Measurements from ENCODE around the gene GPRIN2. TPM values are rescaled to one million over a fixed set of nuclear protein-coding genes. Genes with fewer than 3 reads are reported as not detected.
"Not testable (repeated sequence)": the region's sequence is repeated elsewhere in the genome, so short reads cannot be mapped to it uniquely, and the experiment has no call there.

GPRIN2 gene
- total RNA-seq, 1 experiment from 2014 or later = 3.1 TPM

DNA sequence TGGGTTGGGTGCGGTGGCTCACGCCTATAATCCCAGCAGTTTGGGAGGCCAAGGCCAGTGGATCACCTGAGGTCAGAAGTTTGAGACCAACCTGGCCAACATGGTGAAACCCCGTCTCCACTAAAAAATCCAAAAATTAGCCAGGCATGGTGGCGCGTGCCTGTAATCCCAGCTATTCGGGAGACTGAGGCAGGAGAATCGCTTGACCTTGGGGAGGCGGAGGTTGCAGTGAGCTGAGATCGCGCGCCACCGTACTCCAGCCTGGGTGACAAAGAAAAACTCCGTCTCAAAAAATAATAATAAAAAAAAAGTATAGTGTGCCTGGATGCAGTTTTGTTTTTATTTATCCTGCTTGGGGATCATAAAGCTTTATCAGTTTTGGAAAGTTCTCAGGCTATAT is 36.8 kb upstream of the GPRIN2 start:
- H3K4me1 ChIP-seq (ENCODE audit: insufficient read depth, low read length); DNase-seq; H3F3A ChIP-seq (ENCODE audit: low read length, unreplicated experiment); BruUV-seq (replicated peaks); H3K9me3 ChIP-seq (ENCODE audit: low read length); H3K27me3 ChIP-seq (ENCODE audit: low read length); POLR2A ChIA-PET (ENCODE audit: unreplicated experiment); H2AFZ ChIP-seq (ENCODE audit: low read length); H3K4me2 ChIP-seq (ENCODE audit: low read length); H4K20me1 ChIP-seq (ENCODE audit: low read length); H3K79me2 ChIP-seq (ENCODE audit: low read length); intact Hi-C loops (cut with micrococcal nuclease); CTCF ChIA-PET; H3K4me3 ChIP-seq (ENCODE audit: low read length); H3K9ac ChIP-seq (ENCODE audit: low read length); ATAC-seq; H3K36me3 ChIP-seq (ENCODE audit: low read depth, low read length); H3K9me2 ChIP-seq (replicated peaks; ENCODE audit: low read length); H3K27ac ChIP-seq (ENCODE audit: low read length): not testable (repeated sequence)

GRCh38 chr10:46591053-46591452 is 34.6 kb upstream of the GPRIN2 start:
- H3K79me2 ChIP-seq (ENCODE audit: low read length); H3F3A ChIP-seq (ENCODE audit: low read length, unreplicated experiment); H3K9ac ChIP-seq (ENCODE audit: low read length); H3K27me3 ChIP-seq (ENCODE audit: low read length); intact Hi-C loops (cut with micrococcal nuclease); H3K4me1 ChIP-seq (ENCODE audit: insufficient read depth, low read length); CTCF ChIA-PET; H3K9me2 ChIP-seq (replicated peaks; ENCODE audit: low read length); H3K9me3 ChIP-seq (ENCODE audit: low read length); H3K36me3 ChIP-seq (ENCODE audit: low read depth, low read length); H4K20me1 ChIP-seq (ENCODE audit: low read length); H3K4me3 ChIP-seq (ENCODE audit: low read length); H3K4me2 ChIP-seq (ENCODE audit: low read length); DNase-seq; H2AFZ ChIP-seq (ENCODE audit: low read length); ATAC-seq; POLR2A ChIA-PET (ENCODE audit: unreplicated experiment); H3K27ac ChIP-seq (ENCODE audit: low read length); BruUV-seq (replicated peaks): not testable (repeated sequence)

- ATAC-seq; H3K79me2 ChIP-seq (ENCODE audit: low read length); DNase-seq; POLR2A ChIA-PET (ENCODE audit: unreplicated experiment); H3K27me3 ChIP-seq (ENCODE audit: low read length); H3K4me2 ChIP-seq (ENCODE audit: low read length); H3K9ac ChIP-seq (ENCODE audit: low read length); intact Hi-C loops (cut with micrococcal nuclease); H3K4me3 ChIP-seq (ENCODE audit: low read length); CTCF ChIA-PET; H3K27ac ChIP-seq (ENCODE audit: low read length); H2AFZ ChIP-seq (ENCODE audit: low read length); H3F3A ChIP-seq (ENCODE audit: low read length, unreplicated experiment); H3K36me3 ChIP-seq (ENCODE audit: low read depth, low read length); H3K9me2 ChIP-seq (replicated peaks; ENCODE audit: low read length); H3K9me3 ChIP-seq (ENCODE audit: low read length); H3K4me1 ChIP-seq (ENCODE audit: insufficient read depth, low read length); BruUV-seq (replicated peaks); H4K20me1 ChIP-seq (ENCODE audit: low read length): not testable (repeated sequence)
Observed at GRCh38 chr10:46589589-46589988, 33.1 kb upstream of the GPRIN2 start.

DNA sequence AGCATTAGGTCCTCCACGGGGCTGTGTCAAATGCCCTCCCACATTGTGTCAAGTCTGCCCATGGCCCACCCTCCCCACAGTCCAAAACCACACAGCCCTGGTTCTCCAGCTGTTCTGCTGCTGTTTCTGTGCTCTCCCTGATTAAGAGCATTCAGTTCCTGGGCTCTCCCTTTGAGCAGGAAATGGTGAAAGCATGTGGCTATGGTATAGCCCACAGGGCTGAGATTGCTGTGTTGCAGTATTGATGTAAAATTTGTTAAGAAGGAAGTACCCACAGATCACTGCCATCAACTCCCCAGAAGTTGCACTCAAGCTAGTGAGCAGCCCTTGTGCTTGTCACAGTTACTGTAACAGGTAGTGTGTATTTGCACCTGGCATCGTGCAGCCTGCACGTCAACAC is 31.8 kb upstream of the GPRIN2 start:
- H3K79me2 ChIP-seq (ENCODE audit: low read length); BruUV-seq (replicated peaks); H3K4me2 ChIP-seq (ENCODE audit: low read length); H2AFZ ChIP-seq (ENCODE audit: low read length); H3K9ac ChIP-seq (ENCODE audit: low read length); H3K9me3 ChIP-seq (ENCODE audit: low read length); CTCF ChIA-PET; H3K9me2 ChIP-seq (replicated peaks; ENCODE audit: low read length); H3K4me1 ChIP-seq (ENCODE audit: insufficient read depth, low read length); H3F3A ChIP-seq (ENCODE audit: low read length, unreplicated experiment); ATAC-seq; H3K27ac ChIP-seq (ENCODE audit: low read length); DNase-seq; H3K4me3 ChIP-seq (ENCODE audit: low read length); H4K20me1 ChIP-seq (ENCODE audit: low read length); H3K27me3 ChIP-seq (ENCODE audit: low read length); POLR2A ChIA-PET (ENCODE audit: unreplicated experiment); intact Hi-C loops (cut with micrococcal nuclease); H3K36me3 ChIP-seq (ENCODE audit: low read depth, low read length): not testable (repeated sequence)

GRCh38 chr10:46587546-46587945 is 31.1 kb upstream of the GPRIN2 start:
- intact Hi-C loops (cut with micrococcal nuclease); H3F3A ChIP-seq (ENCODE audit: low read length, unreplicated experiment); H4K20me1 ChIP-seq (ENCODE audit: low read length); H3K9me2 ChIP-seq (replicated peaks; ENCODE audit: low read length); H3K4me3 ChIP-seq (ENCODE audit: low read length); H3K4me1 ChIP-seq (ENCODE audit: insufficient read depth, low read length); ATAC-seq; POLR2A ChIA-PET (ENCODE audit: unreplicated experiment); DNase-seq; H3K27ac ChIP-seq (ENCODE audit: low read length); H3K36me3 ChIP-seq (ENCODE audit: low read depth, low read length); H3K4me2 ChIP-seq (ENCODE audit: low read length); H3K9ac ChIP-seq (ENCODE audit: low read length); H3K79me2 ChIP-seq (ENCODE audit: low read length); CTCF ChIA-PET; H3K9me3 ChIP-seq (ENCODE audit: low read length); H2AFZ ChIP-seq (ENCODE audit: low read length); H3K27me3 ChIP-seq (ENCODE audit: low read length); BruUV-seq (replicated peaks): not testable (repeated sequence)

DNA sequence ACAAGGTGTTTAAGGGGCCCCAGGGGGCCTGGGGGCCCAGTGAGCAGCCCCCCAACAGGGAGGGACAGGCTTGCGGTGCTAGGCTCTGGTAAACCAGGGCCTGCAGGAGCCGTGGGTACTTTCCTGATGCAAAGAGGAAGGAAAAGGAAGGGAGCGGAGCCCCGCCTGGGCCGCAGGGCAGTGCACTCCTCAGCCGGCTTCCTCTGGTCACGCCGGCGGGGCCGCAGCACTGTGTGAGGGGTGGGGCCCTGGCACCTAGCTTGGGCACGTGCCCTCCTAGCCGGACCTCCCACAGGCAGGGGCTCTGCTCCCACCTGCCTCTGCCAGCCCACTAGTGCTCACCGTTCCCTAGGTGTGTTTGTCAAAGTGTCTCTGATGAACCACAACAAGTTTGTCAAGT is 28.8 kb upstream of the GPRIN2 start:
- DNase-seq; ATAC-seq; H4K20me1 ChIP-seq (ENCODE audit: low read length); H3K9me3 ChIP-seq (ENCODE audit: low read length); H3K9ac ChIP-seq (ENCODE audit: low read length); H3K9me2 ChIP-seq (replicated peaks; ENCODE audit: low read length); POLR2A ChIA-PET (ENCODE audit: unreplicated experiment); H3F3A ChIP-seq (ENCODE audit: low read length, unreplicated experiment); CTCF ChIA-PET; H3K4me3 ChIP-seq (ENCODE audit: low read length); H3K79me2 ChIP-seq (ENCODE audit: low read length); H3K27ac ChIP-seq (ENCODE audit: low read length); H3K4me2 ChIP-seq (ENCODE audit: low read length); H3K36me3 ChIP-seq (ENCODE audit: low read depth, low read length); H2AFZ ChIP-seq (ENCODE audit: low read length); H3K4me1 ChIP-seq (ENCODE audit: insufficient read depth, low read length); intact Hi-C loops (cut with micrococcal nuclease); BruUV-seq (replicated peaks); H3K27me3 ChIP-seq (ENCODE audit: low read length): not testable (repeated sequence)

GRCh38 chr10:46584196-46584595 is 27.7 kb upstream of the GPRIN2 start:
- H3K4me1 ChIP-seq (ENCODE audit: insufficient read depth, low read length); H4K20me1 ChIP-seq (ENCODE audit: low read length); CTCF ChIA-PET; H3K27ac ChIP-seq (ENCODE audit: low read length); H3K9ac ChIP-seq (ENCODE audit: low read length); H3K79me2 ChIP-seq (ENCODE audit: low read length); H3K4me2 ChIP-seq (ENCODE audit: low read length); H2AFZ ChIP-seq (ENCODE audit: low read length); H3K27me3 ChIP-seq (ENCODE audit: low read length); H3K9me3 ChIP-seq (ENCODE audit: low read length); H3K36me3 ChIP-seq (ENCODE audit: low read depth, low read length); H3K9me2 ChIP-seq (replicated peaks; ENCODE audit: low read length); POLR2A ChIA-PET (ENCODE audit: unreplicated experiment); ATAC-seq; intact Hi-C loops (cut with micrococcal nuclease); H3K4me3 ChIP-seq (ENCODE audit: low read length); DNase-seq; BruUV-seq (replicated peaks); H3F3A ChIP-seq (ENCODE audit: low read length, unreplicated experiment): not testable (repeated sequence)

All from PC-3 (cell line).